ENCODE results near the gene PRELID3B. TPM values are rescaled to one million over a fixed set of nuclear protein-coding genes. Genes with fewer than 3 reads are reported as not detected.
A peak's percentile ranks its signal among the peaks of the same experiment; 100 is the strongest.

PRELID3B gene
- total RNA-seq, 1 donor from 2014 or later: 47.2 TPM

DNA sequence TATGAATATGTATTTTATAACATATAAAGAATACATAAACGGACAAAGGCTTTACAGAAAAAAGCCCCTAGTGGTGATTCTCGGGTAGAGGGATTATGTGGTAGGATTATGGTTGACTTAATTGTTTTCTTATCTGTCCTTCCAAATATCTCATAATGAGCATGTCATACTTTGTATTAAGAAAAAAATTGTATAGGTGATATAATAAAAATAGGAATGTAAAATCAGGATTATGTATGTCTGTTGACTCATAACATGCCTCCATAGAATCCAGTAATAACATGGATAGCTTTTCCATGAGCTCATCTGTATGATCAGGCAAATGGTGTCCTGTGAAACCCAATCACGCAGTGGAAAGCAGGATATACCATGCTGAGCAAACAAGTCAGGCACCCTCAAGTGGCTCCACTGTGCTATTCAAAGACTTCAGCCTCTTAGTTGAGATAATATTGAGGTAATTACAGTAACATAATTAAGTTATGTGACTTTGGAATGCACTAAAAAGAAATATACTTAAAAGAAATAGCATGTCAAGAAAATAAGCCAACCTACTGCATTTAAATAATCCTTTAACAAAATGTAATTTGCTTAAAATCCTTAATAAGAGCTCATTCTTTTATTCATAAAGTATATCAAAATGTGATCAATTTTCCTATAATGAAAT, 39.6 kb upstream of the PRELID3B start:
- Histone ChIP-seq H3K4me1 (no peaks in the 10 kb centered on the region), H3K27ac (no peak overlapping the region), H3K36me3 (no peaks in the 10 kb centered on the region), H3K9me3 (no peaks in the 10 kb centered on the region), H3K27me3 (no peaks in the 10 kb centered on the region), H3K4me3 (no peak overlapping the region)
- intact Hi-C loops (cut with DNase I): no loop called here
- TF ChIP-seq, protein P1, sequence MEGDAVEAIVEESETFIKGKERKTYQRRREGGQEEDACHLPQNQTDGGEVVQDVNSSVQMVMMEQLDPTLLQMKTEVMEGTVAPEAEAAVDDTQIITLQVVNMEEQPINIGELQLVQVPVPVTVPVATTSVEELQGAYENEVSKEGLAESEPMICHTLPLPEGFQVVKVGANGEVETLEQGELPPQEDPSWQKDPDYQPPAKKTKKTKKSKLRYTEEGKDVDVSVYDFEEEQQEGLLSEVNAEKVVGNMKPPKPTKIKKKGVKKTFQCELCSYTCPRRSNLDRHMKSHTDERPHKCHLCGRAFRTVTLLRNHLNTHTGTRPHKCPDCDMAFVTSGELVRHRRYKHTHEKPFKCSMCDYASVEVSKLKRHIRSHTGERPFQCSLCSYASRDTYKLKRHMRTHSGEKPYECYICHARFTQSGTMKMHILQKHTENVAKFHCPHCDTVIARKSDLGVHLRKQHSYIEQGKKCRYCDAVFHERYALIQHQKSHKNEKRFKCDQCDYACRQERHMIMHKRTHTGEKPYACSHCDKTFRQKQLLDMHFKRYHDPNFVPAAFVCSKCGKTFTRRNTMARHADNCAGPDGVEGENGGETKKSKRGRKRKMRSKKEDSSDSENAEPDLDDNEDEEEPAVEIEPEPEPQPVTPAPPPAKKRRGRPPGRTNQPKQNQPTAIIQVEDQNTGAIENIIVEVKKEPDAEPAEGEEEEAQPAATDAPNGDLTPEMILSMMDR (IDR thresholded peaks at IDR 0.05): peak; percentile 43
- DNase-seq: no peak
- ATAC-seq: no peak

GRCh38 chr20:59081036-59081435, 38.5 kb upstream of the PRELID3B start:
- Histone ChIP-seq H3K27me3 (no peaks in the 10 kb centered on the region), H3K4me3 (no peak overlapping the region), H3K4me1 (no peaks in the 10 kb centered on the region), H3K36me3 (no peaks in the 10 kb centered on the region), H3K9me3 (no peaks in the 10 kb centered on the region), H3K27ac (no peak overlapping the region)
- DNase-seq: no peak
- TF ChIP-seq, protein P1 (IDR thresholded peaks at IDR 0.05): no peak
- intact Hi-C loops (cut with DNase I): no loop called here
- ATAC-seq: no peak

GRCh38 chr20:59078231-59078630, 35.6 kb upstream of the PRELID3B start:
- ATAC-seq: no peak

DNA sequence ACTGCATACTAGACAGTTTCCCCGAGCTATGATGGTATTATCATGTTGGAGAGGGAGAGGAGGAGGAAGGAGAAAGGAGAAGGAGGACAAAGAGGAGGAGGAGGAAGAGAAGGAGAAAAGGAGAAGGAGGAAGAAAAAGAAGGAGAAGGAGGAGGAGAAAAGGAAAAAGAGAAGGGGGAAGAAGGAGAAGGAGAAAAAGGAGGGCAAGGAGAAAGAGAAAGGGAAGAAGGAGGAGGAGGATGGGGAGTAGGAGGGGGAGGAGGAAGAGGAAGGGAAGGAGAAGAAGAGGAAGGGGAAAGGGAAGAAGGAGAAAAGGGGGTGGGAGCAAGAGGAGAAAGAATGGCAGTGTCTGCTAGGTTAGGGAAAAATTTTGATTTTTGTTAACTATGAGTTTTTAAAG, 35.1 kb upstream of the PRELID3B start:
- no peaks in the 10 kb centered on the region for H3K36me3 ChIP-seq
- no peaks in the 10 kb centered on the region for H3K4me1 ChIP-seq
- ATAC-seq: no peak
- no peaks in the 10 kb centered on the region for H3K9me3 ChIP-seq
- DNase-seq: no peak
- intact Hi-C loops (cut with DNase I): no loop called here
- no peak overlapping the region for H3K27ac ChIP-seq
- TF ChIP-seq, protein P1 (IDR thresholded peaks at IDR 0.05): no peak
- no peak overlapping the region for H3K4me3 ChIP-seq
- no peaks in the 10 kb centered on the region for H3K27me3 ChIP-seq

More at GRCh38 chr20:59078231-59078630, 35.6 kb upstream of the PRELID3B start:
- H3K27ac ChIP-seq: no peak overlapping the region
- no peaks in the 10 kb centered on the region for H3K4me1 ChIP-seq
- H3K27me3 ChIP-seq: no peaks in the 10 kb centered on the region
- no peaks in the 10 kb centered on the region for H3K36me3 ChIP-seq
- intact Hi-C loops (cut with DNase I): no loop called here
- no peaks in the 10 kb centered on the region for H3K9me3 ChIP-seq
- no peak overlapping the region for H3K4me3 ChIP-seq
- TF ChIP-seq, protein P1 (IDR thresholded peaks at IDR 0.05): no peak
- DNase-seq: no peak

- Histone ChIP-seq H3K36me3 (no peaks in the 10 kb centered on the region), H3K9me3 (no peaks in the 10 kb centered on the region), H3K27me3 (no peaks in the 10 kb centered on the region), H3K27ac (no peak overlapping the region), H3K4me1 (no peaks in the 10 kb centered on the region), H3K4me3 (no peak overlapping the region)
- no peak for DNase-seq
- TF ChIP-seq, protein P1 (IDR thresholded peaks at IDR 0.05): no peak
- intact Hi-C loops (cut with DNase I): no loop called here
- ATAC-seq: no peak
Observed at GRCh38 chr20:59075934-59076508, 33.4 kb upstream of the PRELID3B start.
